H1 (cell line): ENCODE measurements around the gene FGD4. TPM values are rescaled to one million over a fixed set of nuclear protein-coding genes. Genes with fewer than 3 reads are reported as not detected.

ENCODE experiments used
- BCL11A ChIP-seq, 2 experiments: IDR thresholded peaks; one replicate each; pipeline ENCODE4 v1.6.1; 2011; ENCODE audit warnings: low read depth in 2 of 2, low read length in 2 of 2, mild to moderate bottlenecking in 2 of 2
- RAD21 ChIP-seq, 2 experiments: IDR thresholded peaks in 1 of 2; conservative IDR thresholded peaks in 1 of 2; 2 replicates each; pipeline ENCODE4 v1.6.1; 2011; ENCODE audit warnings: low read depth in 2 of 2, low read length in 2 of 2, improper control_type of control experiment in 1 of 2, inconsistent platforms in 1 of 2, mild to moderate bottlenecking in 1 of 2, moderate library complexity in 1 of 2
- SIX5 ChIP-seq: IDR thresholded peaks from 2 replicates; pipeline ENCODE4 v1.6.1; 2011; ENCODE audit warnings: mild to moderate bottlenecking, low read depth, low read length
- polyA plus RNA-seq, 7 experiments: library from polyadenylated mRNA; depleted of rRNA in 3 of 7; stranded (reverse) in 5 of 7; unstranded in 2 of 7; fragments of >200 nt in 5 of 7; fragments of 200-250 nt in 2 of 7; gene quantifications; 1 replicate in 5 of 7; 2 replicates in 1 of 7; 4 replicates in 1 of 7; pipeline versions ENCODE4 v1.2.1 to v1.2.3, GENCODE V29; 2011 to 2013; ENCODE audit warnings: missing spikeins in 2 of 7, mixed read lengths in 2 of 7
- total RNA-seq: library from RNA; stranded (reverse); fragmentation: NEBNext Ultra II Directional; extraction: Animal tissue kit (Norgen Biotek cat#: 25700); gene quantifications from 2 replicates; pipeline ENCODE4 v1.2.1, GENCODE V29; 2021

Gene FGD4
- total and polyA plus RNA-seq, 2 of the 8 experiments (the other 6 are each of a cell fraction or from before 2014, with no cell fraction given), result 8.5 to 48.2 TPM

DNA sequence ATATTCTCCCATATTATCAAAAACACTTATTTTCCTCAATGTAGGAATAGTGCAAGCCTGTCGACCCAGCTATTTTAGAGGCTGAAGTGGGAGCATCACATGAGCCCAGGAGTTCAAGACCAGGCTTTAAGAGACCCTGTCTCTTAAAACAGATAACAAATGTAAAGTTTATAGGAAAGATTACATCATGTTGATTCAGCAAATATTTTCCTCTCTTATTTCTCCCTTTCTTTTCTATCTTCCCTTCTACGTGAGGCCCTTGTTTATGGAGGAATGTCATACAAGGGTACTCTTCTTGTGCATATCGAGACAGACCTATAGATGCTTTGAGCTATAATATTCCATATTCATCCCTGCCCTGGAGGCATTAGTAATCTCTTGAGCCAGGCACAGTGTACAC lies 36.5 kb upstream of the FGD4 start (continued):
- TF ChIP-seq RAD21 (IDR thresholded peaks at IDR 0.05 in 1 of 2, conservative IDR thresholded peaks at IDR 0.05 in 1 of 2; ENCODE audit: low read depth in 2 of 2, low read length in 2 of 2) (no peak), BCL11A (IDR thresholded peaks at IDR 0.05; ENCODE audit: low read depth in 2 of 2, low read length in 2 of 2) (no peak), SIX5 (no peak)
